OCI-LY7 (cell line): Measurements from ENCODE around the gene SAMD8. TPM values are rescaled to one million over a fixed set of nuclear protein-coding genes. Genes with fewer than 3 reads are reported as not detected.
"Not testable (repeated sequence)": the region's sequence is repeated elsewhere in the genome, so short reads cannot be mapped to it uniquely, and the experiment has no call there.

ENCODE experiments used
- BruUV-seq: library from RNA; stranded (reverse); fragments of 400-500 nt; replicated peaks from 2 replicates; lab custom pipeline; 2021; lab: Mats Ljungman, UMichigan
- CTCF ChIA-PET: fragments of 300-600 bp; sonication (Branson Sonifier 250); formaldehyde crosslinking; loops from one replicate; lab custom pipeline; 2022; ENCODE audit warnings: antibody characterized with exemption; ENCODE audit not compliant: unreplicated experiment; lab: Charles Lee
- POLR2A ChIA-PET: fragments of 300-600 bp; sonication (Branson Sonifier 250); formaldehyde crosslinking; loops from one replicate; lab custom pipeline; 2022; ENCODE audit warnings: antibody characterized with exemption; lab: Charles Lee
- DNase-seq: peaks from one replicate; pipeline ENCODE4 v3.0.0-alpha.2; 2015; ENCODE audit warnings: low spot score
- H2AFZ ChIP-seq: fragments of 200-600 bp; sonication (generic), shearing (Covaris generic); 2 replicates; pipeline ENCODE4 v1.6.1; 2014; ENCODE audit warnings: mild to moderate bottlenecking, antibody characterized with exemption, low read length, moderate library complexity
- H3K27ac ChIP-seq: fragments of 200-600 bp; sonication (generic); 2 replicates; pipeline ENCODE4 v1.5.1; 2014; ENCODE audit warnings: mixed run types, low read depth, mild to moderate bottlenecking, moderate library complexity, low read length, inconsistent platforms; ENCODE audit not compliant: poor library complexity, severe bottlenecking
- H3K36me3 ChIP-seq: fragments of 200-600 bp; sonication (generic); 2 replicates; pipeline ENCODE4 v1.6.1; 2014; ENCODE audit warnings: mild to moderate bottlenecking, antibody characterized with exemption, low read length, moderate library complexity, mixed read lengths; ENCODE audit not compliant: insufficient read depth
- H3K4me1 ChIP-seq: fragments of 200-600 bp; sonication (generic); 2 replicates; pipeline ENCODE4 v1.5.1; 2014; ENCODE audit warnings: mild to moderate bottlenecking, low read length; ENCODE audit not compliant: insufficient read depth, poor library complexity, severe bottlenecking
- H3K4me2 ChIP-seq: fragments of 200-600 bp; sonication (generic); 2 replicates; pipeline ENCODE4 v1.6.1; 2014; ENCODE audit warnings: mild to moderate bottlenecking, low read length
- H3K4me3 ChIP-seq: fragments of 200-600 bp; sonication (generic); 2 replicates; pipeline ENCODE4 v1.5.1; 2014; ENCODE audit warnings: mild to moderate bottlenecking, low read depth, low read length; ENCODE audit not compliant: poor library complexity, severe bottlenecking
- H3K79me2 ChIP-seq: fragments of 200-600 bp; sonication (generic); 2 replicates; pipeline ENCODE4 v1.6.1; 2016; ENCODE audit warnings: low read depth, mild to moderate bottlenecking, low read length, moderate library complexity, mixed read lengths; ENCODE audit not compliant: insufficient read depth
- H3K9me2 ChIP-seq: fragments of 200-600 bp; sonication (generic); 2 replicates; pipeline ENCODE4 v1.6.1; 2016; ENCODE audit warnings: mild to moderate bottlenecking, low read length, mixed read lengths; ENCODE audit not compliant: insufficient read depth
- H3K9me3 ChIP-seq: fragments of 200-600 bp; sonication (generic); 2 replicates; pipeline ENCODE4 v1.6.1; 2014; ENCODE audit warnings: mild to moderate bottlenecking, mixed run types, low read length, mixed read lengths
- H4K20me1 ChIP-seq: fragments of 200-600 bp; sonication (generic); 2 replicates; pipeline ENCODE4 v1.6.1; 2014; ENCODE audit warnings: mild to moderate bottlenecking, antibody characterized with exemption, low read length, moderate library complexity, mixed read lengths; ENCODE audit not compliant: insufficient read depth
- CTCF ChIP-seq: fragments of 200-600 bp; sonication (generic); conservative IDR thresholded peaks from 2 replicates; pipeline ENCODE4 v1.5.1; 2014; ENCODE audit warnings: mild to moderate bottlenecking, antibody characterized with exemption, low read length, moderate library complexity, mixed read lengths
- EZH2phosphoT487 ChIP-seq: fragments of 200-600 bp; sonication (generic); IDR thresholded peaks from 2 replicates; pipeline ENCODE4 v1.6.1; 2018; ENCODE audit warnings: low read depth, borderline replicate concordance, mild to moderate bottlenecking, mixed run types, antibody characterized with exemption, low read length, moderate library complexity, mixed read lengths
- intact Hi-C: fragments of 100-400 bp; cut with micrococcal nuclease; formaldehyde crosslinking; loops from one replicate; pipeline ENCODE4 v1.10.0; 2022; ENCODE audit not compliant: unreplicated experiment
- total RNA-seq, 2 experiments: library from RNA; depleted of rRNA in 1 of 2; stranded (reverse); fragments of >200 nt in 1 of 2; shearing (Covaris generic) in 1 of 2; gene quantifications; 2 replicates each; pipeline ENCODE4 v1.2.3, GENCODE V29; 2014 to 2022

Gene SAMD8
- total RNA-seq, 2 experiments from 2014 or later, result 8.8 to 16.7 TPM

- Histone ChIP-seq H3K4me2 (no peak overlapping the region), H3K27ac (no peak overlapping the region)
These were observed 74.9 kb downstream of the SAMD8 start for GRCh38 chr10:75186310-75186709.

GRCh38 chr10:75187961-75188426, 76.5 kb downstream of the SAMD8 start:
- no peak overlapping the region for H3K4me3 ChIP-seq
- H2AFZ ChIP-seq, result no peak overlapping the region
- POLR2A ChIA-PET, result interaction anchor here (0.9 to 1.0 kb wide), 3 partner anchors 9 to 48 kb away, joined by 3 read pairs; partner anchors contain the start of gene COMTD1
- H3K4me1 ChIP-seq, result peaks cover 4% of the 10 kb centered on the region
- H3K36me3 ChIP-seq, result 0 out of 2 replicates have a peak, but pooled peaks cover under 1% of the 10 kb centered on the region
- H4K20me1 ChIP-seq, result no peaks in the 10 kb centered on the region
- TF ChIP-seq EZH2phosphoT487, result no peak
- TF ChIP-seq CTCF, result peak; percentile 85
- H3K9me3 ChIP-seq, result no peaks in the 10 kb centered on the region
- intact Hi-C loops, result loop anchor here (1.0 kb wide), 3 partner anchors 22 to 48 kb away; partner anchors contain the start of gene VDAC2
- peak; percentile 77 for DNase-seq
- no peaks in the 10 kb centered on the region for H3K9me2 ChIP-seq
- no peak overlapping the region for H3K27ac ChIP-seq
- H3K79me2 ChIP-seq, result no peaks in the 10 kb centered on the region
- H3K4me2 ChIP-seq, result no peak overlapping the region
- CTCF ChIA-PET, result interaction anchor here (0.7 to 1.2 kb wide), 3 partner anchors 16 to 48 kb away, joined by 3 to 8 read pairs (median 3); partner anchors contain the start of gene COMTD1
- BruUV-seq, result no TSS peak

More at GRCh38 chr10:75186310-75186709, 74.9 kb downstream of the SAMD8 start:
- intact Hi-C loops, result no loop called here
- H3K4me1 ChIP-seq, result peaks cover 4% of the 10 kb centered on the region
- ChIA-PET POLR2A (interaction anchor here (0.6 to 0.7 kb wide), 3 partner anchors 33 to 187 kb away, joined by 3 to 5 read pairs (median 4); no protein-coding TSS in a partner anchor), CTCF (no interaction called here)
- BruUV-seq, result no TSS peak
- H3K4me3 ChIP-seq, result no peak overlapping the region
- no peaks in the 10 kb centered on the region for H3K9me2 ChIP-seq
- 0 out of 2 replicates have a peak, but pooled peaks cover 3% of the 10 kb centered on the region for H3K36me3 ChIP-seq
- TF ChIP-seq EZH2phosphoT487 (no peak), CTCF (no peak)
- H4K20me1 ChIP-seq, result no peaks in the 10 kb centered on the region
- H3K9me3 ChIP-seq, result no peaks in the 10 kb centered on the region
- DNase-seq, result no peak
- no peaks in the 10 kb centered on the region for H3K79me2 ChIP-seq
- H2AFZ ChIP-seq, result no peak overlapping the region

GRCh38 chr10:75188522-75188921, 77.1 kb downstream of the SAMD8 start:
- ChIA-PET CTCF (interaction anchor here (0.7 to 1.2 kb wide), 3 partner anchors 15 to 47 kb away, joined by 3 to 8 read pairs (median 3); partner anchors contain the start of gene COMTD1), POLR2A (interaction anchor here (0.9 to 1.0 kb wide), 2 partner anchors 46 to 47 kb away, joined by 3 read pairs; partner anchors contain the start of gene COMTD1)
- not testable (repeated sequence) for H3K27ac ChIP-seq, DNase-seq, H3K79me2 ChIP-seq, H3K4me2 ChIP-seq, H3K9me3 ChIP-seq, H2AFZ ChIP-seq, BruUV-seq, H3K4me3 ChIP-seq, H3K4me1 ChIP-seq, H3K36me3 ChIP-seq, H3K9me2 ChIP-seq, H4K20me1 ChIP-seq
- intact Hi-C loops, result loop anchor here (1.0 kb wide), 3 partner anchors 22 to 48 kb away; partner anchors contain the start of gene VDAC2
